Esophagus mucosa (tissue), 1 donor: ENCODE results near the gene EFCAB6. TPM values are rescaled to one million over a fixed set of nuclear protein-coding genes. Genes with fewer than 3 reads are reported as not detected.
"Not testable (repeated sequence)": the region's sequence is repeated elsewhere in the genome, so short reads cannot be mapped to it uniquely, and the experiment has no call there.

Experiments
- ATAC-seq: fragments of 200-7000 bp; cut with Tn5 transposase; one replicate; pipeline ENCODE4 v1.9.1; 2020
- total RNA-seq: library from RNA; stranded (reverse); gene quantifications from one replicate; pipeline ENCODE4 v1.2.4, GENCODE V29; 2023
- donor health status: DM: yes; HTN: yes; CAD: no.

The EFCAB6 gene
- total RNA-seq, 1 donor from 2014 or later: 1.6 TPM

DNA sequence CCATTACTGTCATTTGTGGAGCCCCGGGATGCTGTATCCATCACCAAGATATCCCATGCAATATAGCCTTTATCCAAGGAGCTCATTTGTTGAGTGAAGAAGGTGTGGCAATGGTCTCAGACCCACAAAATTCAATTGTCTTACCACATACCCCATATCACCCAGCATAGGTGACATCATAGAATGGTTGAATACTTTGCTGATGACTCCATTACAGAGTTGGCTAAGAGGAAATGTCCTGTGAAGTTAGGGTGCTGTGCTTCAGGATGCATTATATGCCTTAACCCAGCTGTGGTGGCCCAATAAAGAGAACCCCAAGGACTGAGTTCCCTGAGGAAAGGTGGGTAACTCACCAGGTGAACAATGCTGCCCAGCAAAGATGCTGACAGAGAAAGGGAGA, 113.7 kb downstream of the EFCAB6 start:
- no peak for ATAC-seq

DNA sequence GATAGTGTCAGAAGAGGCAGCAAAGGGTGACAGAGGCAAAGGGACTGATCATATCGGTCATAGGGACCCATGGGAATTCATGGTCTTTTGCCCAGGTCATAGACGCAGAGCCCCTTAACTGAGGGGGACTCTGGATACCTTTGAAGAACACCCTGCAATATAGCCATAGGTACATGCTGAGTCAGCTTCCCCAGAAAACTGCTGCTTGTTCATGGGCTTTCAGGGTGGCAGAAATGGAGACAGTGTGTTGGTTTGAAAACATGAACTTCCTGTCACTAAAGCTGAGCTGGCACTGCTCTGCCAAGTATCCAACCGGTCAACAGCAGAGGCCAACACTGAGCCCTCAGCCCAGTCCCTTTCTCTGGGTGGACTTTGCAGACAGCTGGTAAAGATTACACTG, 114.2 kb downstream of the EFCAB6 start:
- no peak for ATAC-seq

DNA sequence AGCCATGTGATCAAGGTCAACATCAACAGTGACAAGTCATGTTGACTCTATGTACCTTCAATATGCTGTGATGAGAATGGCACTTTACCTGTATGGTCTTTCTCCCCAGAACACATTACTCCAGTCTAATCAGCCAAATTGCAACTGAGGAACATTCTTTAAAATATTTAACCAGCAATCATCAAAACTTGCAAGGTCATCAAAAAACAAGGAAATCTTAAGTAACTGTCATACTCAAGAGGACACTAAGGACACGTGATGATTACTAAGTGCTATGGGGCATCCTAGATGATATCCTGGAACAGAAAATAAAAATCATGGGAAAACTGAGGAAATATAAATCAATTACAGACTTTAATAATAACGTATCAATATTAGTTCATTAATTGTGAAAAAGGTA, 118.9 kb downstream of the EFCAB6 start:
- no peak for ATAC-seq

DNA sequence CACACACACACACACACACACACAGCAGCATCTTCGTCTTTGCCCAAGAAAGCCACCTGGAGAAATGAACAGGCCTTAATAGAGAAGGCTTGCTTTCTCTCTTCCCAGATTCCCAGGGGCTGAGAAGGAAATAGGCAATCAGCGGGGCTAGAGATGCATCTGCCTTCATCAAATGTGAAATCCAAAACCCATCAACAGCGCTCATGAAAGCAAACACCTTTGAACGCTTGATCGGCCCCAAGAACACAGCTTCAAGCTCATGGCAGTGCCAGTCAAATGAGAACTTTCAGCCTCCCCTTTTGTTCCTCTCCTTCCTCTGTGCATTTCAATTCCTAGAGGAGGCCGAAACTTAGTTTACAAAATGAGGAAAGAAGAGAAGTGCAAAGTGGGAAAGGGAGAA, 122.7 kb downstream of the EFCAB6 start:
- no peak for ATAC-seq

DNA sequence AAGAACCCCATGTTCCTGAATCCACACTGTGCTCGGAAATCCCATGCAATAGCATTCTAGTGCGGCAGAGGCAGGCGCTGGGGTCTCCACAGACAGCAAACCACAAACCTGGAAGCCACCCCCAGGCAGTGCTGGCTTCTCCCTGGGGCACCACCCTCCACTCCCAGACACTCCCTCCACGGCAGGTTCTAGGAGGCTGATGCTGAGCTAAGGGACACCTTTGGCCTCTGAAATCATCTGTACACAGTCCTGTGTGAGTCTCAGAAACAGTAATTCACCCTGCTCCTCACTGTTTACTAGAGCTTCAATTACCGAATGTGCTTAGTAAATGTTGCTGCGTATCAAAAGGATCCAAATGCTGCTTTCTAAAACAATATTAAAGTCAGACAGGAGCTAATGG, 129.3 kb downstream of the EFCAB6 start:
- no peak for ATAC-seq

DNA sequence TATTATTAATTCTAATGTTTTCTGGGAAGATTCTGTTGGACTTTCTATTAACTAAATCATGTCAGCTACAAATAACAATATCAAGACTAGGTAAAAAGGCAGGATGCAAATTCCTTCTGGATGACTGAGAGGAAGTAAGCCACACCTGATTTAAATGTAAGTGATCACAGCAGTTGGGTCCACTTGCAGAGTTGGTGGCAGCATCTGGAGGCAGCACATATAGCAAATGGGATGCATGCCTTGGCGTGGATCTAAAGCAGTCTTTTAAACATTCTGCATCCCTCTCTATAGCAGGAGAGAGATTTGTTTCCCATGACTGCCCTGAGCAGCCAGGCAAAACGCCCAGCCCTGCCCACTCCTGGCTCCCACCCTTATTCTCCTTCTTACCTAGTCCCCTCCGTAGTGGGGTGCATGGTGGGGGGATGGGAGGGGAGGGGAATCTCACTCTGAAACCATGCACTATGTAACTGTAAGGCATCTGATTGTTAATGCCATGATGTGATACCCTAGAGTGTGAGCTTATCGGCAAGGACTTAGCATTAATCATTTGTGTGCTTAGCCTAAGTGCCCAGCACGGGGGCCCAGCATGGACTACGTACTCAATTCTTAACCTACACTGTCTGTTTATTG, 130.3 kb downstream of the EFCAB6 start:
- ATAC-seq: no peak

DNA sequence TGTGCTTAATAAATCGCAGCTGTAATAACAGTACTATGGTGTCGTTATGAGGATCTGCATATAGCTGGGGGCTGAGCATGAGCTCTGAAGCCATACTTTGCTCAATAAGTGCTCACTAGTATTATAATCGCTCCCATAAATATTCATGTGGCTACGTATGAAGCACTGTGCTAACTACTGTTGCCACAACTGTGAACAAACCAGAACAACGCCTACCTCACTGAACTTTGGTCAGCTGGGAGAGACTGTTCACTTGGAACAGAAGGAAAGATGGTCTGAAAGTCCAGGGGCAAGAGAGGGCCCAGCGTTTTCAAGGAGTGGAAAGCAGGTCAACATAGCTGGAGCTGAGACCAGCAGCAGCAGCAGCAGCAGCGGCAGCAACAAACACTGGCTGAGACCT, 141.6 kb downstream of the EFCAB6 start:
- no peak for ATAC-seq

DNA sequence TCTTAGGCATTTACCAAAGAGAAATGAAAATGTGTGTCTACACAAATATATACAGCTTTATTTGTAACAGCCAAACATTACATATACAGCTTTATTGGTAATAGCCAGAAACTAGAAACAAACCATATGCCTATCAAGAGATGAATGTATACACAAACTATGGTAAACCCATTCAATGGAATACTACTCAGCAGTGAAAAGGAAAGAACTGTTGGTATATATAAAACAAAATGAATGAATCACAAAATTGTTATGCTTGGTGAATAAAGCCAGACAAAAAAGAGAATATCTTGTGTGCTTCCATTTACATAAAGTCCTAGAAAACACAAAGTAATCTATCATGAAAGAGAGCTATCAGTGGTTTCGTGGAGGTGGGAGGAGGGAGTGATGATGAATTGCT, 142.9 kb downstream of the EFCAB6 start:
- no peak for ATAC-seq

DNA sequence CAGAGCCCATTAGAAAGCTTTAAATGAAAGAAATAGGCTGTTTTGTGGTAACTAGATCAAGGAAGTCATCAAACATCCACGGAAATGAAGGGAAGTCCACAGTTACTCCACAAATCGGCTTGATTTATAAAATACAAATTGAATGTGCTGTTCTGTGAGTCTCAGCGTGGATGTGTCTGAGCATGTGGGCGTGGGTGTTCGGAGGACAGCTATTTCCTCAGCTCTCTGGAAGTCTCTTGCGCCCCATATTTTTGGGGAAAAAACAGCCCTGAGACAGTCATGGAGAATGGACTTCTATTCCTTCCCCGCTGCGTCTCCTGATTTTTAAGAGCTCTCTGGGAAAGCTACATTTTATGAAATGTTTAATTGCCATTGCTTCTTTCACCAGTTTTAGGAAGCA, 144.4 kb downstream of the EFCAB6 start:
- ATAC-seq: no peak

DNA sequence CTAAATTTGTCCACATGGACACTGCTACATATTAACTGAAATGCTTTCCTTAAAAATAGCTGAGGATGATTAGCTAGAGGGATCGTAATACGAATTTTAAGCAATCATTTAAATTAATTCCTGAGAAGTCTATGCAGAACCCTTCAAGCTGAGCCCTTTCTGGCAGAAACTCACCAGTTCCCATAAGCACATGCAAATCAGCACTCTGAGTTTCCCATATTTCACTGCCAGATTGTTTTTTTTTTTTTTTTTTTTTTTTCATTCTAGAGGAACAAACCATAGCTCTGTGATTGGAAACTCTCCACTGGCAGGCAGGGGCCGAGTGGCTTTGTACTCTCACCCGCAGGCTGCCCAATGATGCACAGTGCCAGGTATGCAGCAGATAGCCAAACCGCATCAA, 145.6 kb downstream of the EFCAB6 start:
- ATAC-seq: no peak

DNA sequence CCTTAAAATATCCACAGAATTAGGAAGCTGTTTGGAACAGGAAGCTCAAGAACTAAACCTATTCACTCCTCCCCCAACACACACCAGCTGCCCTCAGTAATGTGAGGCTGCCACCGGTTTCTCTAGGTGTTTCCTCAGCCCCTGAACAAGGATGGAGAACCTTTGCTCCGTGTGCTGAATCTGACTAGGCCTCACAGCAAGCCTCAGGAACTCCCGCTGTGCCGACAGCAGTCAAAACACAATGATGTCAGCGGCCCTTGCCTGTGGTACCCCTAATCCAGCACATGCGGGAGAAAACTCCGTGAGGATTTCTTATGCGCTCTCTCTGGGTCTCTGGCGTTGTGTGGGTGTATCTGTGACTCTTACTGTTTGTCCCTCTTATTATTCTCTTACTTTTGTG, 153.3 kb downstream of the EFCAB6 start:
- ATAC-seq: no peak

DNA sequence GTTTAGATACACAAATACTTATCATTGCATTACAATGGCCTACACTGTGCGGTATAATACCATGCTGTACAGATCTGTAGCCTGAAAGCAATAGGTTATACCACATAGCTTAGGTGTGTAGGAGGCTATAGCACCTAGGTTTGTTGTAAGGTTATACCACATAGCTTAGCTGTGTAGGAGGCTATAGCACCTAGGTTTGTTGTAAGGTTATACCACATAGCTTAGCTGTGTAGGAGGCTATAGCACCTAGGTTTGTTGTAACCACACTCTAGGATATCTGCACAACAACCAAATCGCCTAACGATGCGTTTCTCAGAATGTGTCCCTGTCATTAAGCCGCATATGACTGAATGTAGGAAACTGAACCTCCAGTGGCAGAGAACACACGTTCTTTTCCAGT, 155.5 kb downstream of the EFCAB6 start:
- not testable (repeated sequence) for ATAC-seq

DNA sequence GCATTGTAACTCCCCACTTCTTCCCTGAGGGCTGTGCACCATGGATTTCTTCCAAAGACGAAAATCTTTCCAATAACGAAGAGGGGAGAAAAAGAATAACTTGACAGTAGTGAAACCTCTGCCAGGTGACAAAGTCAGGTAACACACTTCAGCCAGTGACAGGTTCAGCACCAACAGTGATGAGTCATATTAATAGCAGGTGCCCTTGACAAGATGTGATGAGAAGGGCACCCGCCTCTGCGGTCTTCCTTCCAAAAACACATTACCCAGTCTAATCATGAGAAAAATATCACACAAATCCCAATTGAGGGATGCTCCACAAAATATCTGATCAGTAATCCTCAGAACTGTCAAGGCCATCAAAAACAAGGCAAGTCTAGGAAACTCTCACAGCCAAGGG, 157.8 kb downstream of the EFCAB6 start:
- ATAC-seq: no peak

DNA sequence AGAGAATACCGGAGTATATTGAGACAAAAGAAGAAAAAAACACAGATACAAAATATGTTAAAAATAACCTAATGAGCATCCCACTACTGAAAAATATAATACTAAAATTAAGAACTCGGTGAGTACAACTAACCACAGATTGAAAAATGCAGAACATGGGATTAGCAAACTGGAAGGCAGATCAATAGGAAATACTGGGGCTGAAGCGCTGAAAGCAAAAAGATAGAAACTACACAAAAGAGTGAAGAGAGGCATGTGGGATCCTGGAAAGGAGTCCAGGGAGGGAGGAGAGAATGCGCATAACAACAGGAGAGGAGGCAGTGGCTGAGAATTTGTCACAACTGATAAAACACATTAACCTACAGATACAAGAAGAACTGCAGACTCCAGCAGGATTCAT, 159.3 kb downstream of the EFCAB6 start:
- no peak for ATAC-seq

DNA sequence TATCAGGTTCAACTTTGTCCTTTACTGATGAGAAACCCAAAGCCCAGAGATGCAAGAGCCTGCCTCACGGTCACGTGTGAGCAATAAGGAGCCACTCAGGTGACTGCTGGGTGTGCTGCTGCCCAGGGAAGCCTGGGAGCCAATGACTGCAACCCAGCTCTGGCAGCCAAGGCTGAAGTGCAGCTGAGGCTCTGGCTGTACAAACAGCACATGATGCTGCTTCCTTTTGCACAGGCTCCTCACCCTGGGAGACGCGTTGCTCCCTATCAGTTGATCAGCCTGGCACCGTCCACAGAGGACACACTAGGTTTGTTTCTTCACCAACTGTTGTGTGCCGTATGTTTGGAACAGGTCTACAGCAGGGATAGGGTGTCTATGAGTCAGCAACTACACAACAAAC, 168.7 kb downstream of the EFCAB6 start:
- ATAC-seq: no peak

DNA sequence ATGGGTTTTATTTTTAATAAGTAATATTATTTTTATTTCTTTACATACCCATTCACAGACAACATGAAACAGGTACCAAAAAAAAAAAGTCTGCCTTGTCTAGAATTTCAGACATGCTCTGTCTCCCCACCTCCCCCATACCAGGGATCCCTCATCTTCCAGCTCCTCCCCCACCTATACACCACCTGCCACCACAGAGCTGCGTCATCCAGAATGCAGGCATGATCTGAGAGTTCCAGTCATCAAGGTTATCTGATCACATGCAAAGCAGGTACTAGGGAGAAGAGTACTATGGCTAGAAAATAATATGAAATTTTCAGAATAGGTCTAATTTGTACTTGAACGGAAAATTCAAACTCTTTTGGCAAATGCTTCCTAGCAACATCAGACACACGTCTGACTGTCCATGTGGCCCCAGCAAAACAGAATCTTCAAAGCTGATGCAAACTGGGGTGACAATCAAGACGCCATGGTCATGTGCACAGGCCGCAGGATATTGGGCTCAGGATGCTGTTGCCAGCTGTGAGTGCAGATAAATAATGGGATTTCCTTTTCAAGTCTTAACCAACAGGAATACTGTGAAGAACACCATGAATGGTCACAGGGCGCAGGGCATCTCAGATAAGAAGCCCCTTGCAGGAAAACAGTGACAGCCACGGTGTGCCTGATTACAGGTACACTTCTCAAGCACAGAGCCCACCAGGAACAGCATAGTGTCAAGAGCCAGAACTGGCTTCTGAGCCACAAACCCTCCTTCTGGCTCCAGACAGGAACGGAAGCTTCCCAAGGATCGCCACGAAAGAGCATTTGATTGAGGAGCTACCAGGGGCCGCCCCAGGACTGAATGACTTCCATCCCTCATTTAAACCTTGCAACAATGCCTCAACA, 169.5 kb downstream of the EFCAB6 start:
- ATAC-seq: no peak

DNA sequence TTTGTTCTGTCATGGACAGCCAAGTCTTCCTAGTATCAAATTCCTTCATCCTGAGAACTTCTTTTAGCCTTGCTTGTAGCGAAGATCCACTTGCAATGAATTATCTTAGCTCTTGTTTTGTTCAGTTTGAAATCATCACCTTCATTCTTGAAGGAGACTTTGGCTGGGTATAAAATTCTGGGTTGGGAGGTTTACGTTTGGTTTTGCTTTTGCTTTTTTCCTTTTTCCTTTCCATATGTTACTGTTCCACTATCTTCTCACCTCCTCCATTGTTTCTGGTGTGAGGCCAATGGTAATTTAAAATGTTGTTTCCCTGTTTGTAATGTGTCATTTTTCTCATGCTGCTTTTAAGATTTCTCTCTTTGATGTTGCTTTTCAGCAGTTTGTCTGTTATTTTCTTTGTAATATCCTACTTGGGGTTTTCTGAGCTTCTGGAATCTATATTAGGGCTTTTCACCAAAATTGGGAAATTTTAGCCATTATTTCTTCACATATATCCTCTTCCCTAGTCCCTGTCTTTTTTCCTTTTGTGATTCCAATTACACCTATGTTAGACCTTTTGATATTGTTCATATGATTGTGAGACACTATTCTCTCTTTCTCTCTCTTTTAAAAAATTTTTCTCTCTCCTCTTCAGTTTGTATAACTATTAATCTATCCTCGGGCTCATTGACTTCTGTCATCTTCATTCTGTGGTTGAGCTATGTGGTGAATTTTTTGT, 172.7 kb downstream of the EFCAB6 start:
- ATAC-seq: no peak

DNA sequence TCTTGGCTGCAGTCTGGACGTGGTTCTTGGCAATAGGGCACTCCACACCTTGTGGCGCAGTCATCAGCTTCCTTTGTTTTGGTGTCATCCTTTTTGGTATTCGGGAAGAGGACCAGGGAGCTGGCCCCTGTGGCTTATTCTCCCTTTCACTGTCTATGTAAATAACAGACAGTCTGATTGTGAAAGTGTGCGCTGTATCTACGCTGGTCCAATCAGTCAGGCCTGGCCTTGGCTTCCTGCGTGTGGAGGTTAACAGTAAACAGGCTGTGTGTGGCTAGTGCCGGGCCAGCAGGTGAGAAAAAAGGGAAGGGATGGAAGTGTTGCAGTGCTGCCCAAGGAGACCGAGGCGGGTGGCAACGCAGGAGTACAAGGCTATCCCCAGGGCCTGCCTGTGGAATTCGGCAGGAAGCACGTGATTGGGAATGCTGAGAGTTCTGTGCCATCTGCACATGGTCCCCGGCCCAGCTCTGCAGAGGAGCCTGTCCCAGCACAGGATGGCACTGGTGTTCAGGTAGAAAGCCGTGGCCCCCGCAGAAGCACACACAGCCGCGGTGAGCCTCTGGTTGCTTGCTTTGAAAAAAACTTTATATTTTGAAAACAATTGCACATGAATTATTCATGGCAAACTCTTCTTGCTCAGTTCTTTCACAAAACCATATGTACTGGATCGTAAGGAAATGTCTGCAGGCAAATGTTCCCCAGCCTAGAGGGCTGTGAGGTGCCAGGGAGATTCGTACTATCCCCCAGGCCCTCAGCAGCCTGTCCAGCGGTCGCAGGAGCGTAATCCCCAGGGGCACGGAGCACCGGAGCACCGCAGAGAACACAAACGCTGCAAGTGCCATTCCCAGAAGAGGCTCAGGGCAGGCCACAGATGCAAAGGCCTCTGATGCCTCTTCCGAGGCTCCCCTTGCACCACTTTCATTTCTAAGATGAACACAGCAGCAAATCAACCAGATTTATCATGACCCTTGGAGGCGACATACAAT, 174.5 kb downstream of the EFCAB6 start:
- no peak for ATAC-seq

DNA sequence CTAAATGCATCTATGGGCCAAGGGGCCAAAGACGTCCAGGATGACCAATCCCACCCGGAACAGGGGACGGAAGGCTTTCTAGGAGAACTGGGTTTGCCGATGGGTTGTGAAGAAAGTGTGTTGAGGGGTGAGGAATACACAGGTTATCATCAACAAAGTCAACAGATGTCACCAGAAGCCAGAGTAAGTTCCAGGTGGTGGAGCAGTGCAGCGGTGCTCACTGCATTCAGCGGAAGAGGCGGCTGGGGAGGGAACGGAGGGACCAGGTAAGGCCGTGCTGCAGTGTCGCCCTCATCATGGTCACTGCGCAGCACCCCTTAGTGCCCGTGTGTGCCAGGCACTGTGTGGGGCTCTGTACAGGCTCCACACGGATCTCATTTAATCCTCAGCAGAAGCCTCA, 176.0 kb downstream of the EFCAB6 start:
- ATAC-seq: no peak

DNA sequence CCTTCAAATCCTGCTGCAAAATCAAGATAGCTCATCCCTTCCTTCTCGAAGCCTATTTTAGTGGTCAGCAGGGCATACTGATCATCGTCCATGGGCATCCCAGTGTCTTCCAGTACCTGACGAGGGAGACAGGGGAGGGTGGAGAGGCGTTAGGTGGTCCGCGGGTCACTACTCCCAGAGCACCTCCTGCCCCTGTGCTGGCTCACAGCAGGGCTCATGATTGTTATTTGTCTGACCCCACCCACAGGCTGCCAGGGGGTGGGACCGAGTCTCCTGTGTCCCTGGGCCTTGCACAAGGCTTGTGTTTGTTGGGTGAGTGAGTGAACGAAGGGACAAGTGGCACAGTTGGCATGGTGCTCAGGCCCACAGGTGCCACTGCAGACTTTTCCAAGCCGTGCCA, 177.0 kb downstream of the EFCAB6 start:
- no peak for ATAC-seq

DNA sequence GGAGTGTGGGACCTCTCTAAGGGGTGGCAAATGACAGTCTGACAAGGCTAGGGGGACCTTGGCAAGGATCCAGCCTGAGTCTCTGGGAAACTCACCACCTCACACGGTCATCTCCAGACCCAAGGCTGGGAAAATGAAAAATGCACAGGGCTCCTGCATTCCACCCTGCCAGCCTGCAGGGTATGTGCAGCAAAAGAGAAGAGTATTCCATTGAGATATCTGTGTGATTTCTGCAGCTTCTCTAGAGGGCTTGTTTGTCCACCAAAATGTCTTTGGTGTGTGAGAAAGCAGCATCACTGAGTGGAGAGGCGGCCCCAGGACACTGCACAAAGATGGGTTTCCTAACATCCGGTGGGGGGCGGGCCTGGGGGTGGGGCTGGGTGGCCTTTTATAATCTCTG, 177.8 kb downstream of the EFCAB6 start:
- ATAC-seq: no peak

DNA sequence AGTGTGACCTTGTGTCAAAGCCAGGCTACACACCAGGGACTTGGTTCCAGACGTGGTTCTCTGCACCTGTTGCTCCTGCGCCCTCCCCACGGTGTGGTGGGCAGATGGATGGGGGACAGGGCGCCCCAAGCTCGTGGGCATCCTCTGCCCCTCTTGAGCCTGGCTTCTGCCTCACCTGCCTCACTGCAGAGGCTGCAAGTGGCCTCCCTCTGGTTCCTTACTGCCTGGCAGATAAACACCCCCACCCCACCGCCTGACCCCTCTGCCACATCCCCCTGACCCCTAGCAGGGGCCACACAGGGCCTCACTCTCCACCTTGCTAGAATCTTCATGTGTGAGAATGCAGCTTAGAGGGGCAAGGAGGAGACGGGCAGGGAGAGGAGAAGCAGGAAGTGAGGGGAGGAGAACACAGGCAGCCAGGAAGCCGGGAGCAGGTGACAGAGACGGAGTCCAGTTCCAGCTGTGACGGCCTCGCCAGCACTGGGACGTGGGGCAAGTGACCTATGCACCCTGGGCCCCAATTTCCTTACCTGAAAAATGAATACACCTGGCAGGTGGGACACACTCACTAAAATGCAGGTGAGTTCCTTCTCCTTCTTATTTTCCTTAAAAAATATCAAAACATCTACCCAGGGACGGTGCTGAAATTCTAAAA, 178.3 kb downstream of the EFCAB6 start:
- ATAC-seq: no peak
